K562 (cell line): ENCODE data around the gene ZNF362. TPM values are rescaled to one million over a fixed set of nuclear protein-coding genes. Genes with fewer than 3 reads are reported as not detected.

ENCODE experiments used
- ATAC-seq: fragments of 200-7000 bp; cut with Tn5 transposase; 3 replicates; pipeline ENCODE4 v1.9.1; 2020; ENCODE audit warnings: moderate library complexity
- BruUV-seq: library from RNA; stranded (reverse); fragments of 400-500 nt; replicated peaks from 2 replicates; lab custom pipeline; 2021; lab: Mats Ljungman, UMichigan
- CTCF ChIA-PET: fragments of 300-600 bp; formaldehyde crosslinking; extraction: SDS; loops from one replicate; lab custom pipeline; 2021; ENCODE audit warnings: low intra/inter-chr PET ratio; lab: Yijun Ruan, JAX
- POLR2A ChIA-PET: fragments of 300-600, 350-650 bp; sonication (Branson Sonifier 250); formaldehyde crosslinking; extraction: SDS; loops from one replicate; lab custom pipeline; 2021; ENCODE audit warnings: antibody characterized with exemption, inconsistent platforms; lab: Yijun Ruan, JAX
- DNase-seq, 4 experiments: peaks; one replicate each; pipeline versions ENCODE4 v3.0.0 to v3.0.0-alpha.2; 2011 to 2018; ENCODE audit warnings: low spot score in 3 of 4, mixed read lengths in 3 of 4; ENCODE audit errors: extremely low read depth in 1 of 4
- FAIRE-seq: peaks from 2 replicates; lab custom pipeline; 2011; peaks lifted over from hg19 to GRCh38; lab: Jason Lieb, UNC
- H2AFZ ChIP-seq: 2 replicates; pipeline ENCODE4 v1.6.0; 2011; ENCODE audit warnings: low read depth, low read length, control low read depth, inconsistent platforms
- H3K27ac ChIP-seq: fragments of 200-600 bp; 3 replicates; pipeline ENCODE4 v1.8.0; 2011; ENCODE audit warnings: low read depth, mild to moderate bottlenecking, control low read depth, inconsistent platforms, low read length, moderate library complexity, mixed read lengths; ENCODE audit errors: extremely low read depth
- H3K27me3 ChIP-seq, 2 experiments: fragments of 300-600 bp in 1 of 2; 2 replicates in 1 of 2; 3 replicates in 1 of 2; pipeline versions ENCODE4 v1.6.0 to v1.8.0; 2011; ENCODE audit warnings: inconsistent platforms in 2 of 2, low read length in 2 of 2, mild to moderate bottlenecking in 1 of 2, mixed read lengths in 1 of 2, moderate library complexity in 1 of 2; ENCODE audit not compliant: control insufficient read depth in 2 of 2, insufficient read depth in 2 of 2
- H3K36me3 ChIP-seq: fragments of 300-600 bp; 3 replicates; pipeline ENCODE4 v1.8.0; 2011; ENCODE audit warnings: mild to moderate bottlenecking, low read length, inconsistent platforms; ENCODE audit not compliant: control insufficient read depth, insufficient read depth
- H3K4me1 ChIP-seq, 2 experiments: fragments of 200-600 bp in 1 of 2; replicated peaks in 1 of 2; 2 replicates in 1 of 2; 3 replicates in 1 of 2; pipeline versions ENCODE4 v1.5.1 to v1.8.0; 2011; ENCODE audit warnings: inconsistent platforms in 2 of 2, low read length in 2 of 2, mild to moderate bottlenecking in 1 of 2, mixed read lengths in 1 of 2, moderate library complexity in 1 of 2; ENCODE audit not compliant: control insufficient read depth in 2 of 2, insufficient read depth in 2 of 2
- H3K4me2 ChIP-seq: 2 replicates; pipeline ENCODE4 v1.6.1; 2011; ENCODE audit warnings: low read length, control low read depth, inconsistent platforms, mixed read lengths; ENCODE audit not compliant: insufficient read depth
- H3K4me3 ChIP-seq: fragments of 200-600 bp; sonication (generic), shearing (Covaris generic); 2 replicates; pipeline ENCODE4 v1.5.1; 2016; ENCODE audit warnings: control low read depth, inconsistent platforms
- H3K79me2 ChIP-seq: fragments of 200-600 bp; 3 replicates; pipeline ENCODE4 v1.8.0; 2011; ENCODE audit warnings: low read length, inconsistent platforms; ENCODE audit not compliant: control insufficient read depth, insufficient read depth
- H3K9ac ChIP-seq, 2 experiments: 2 replicates each; pipeline versions ENCODE4 v1.6.0 to v1.6.1; 2011; ENCODE audit warnings: low read depth in 2 of 2, low read length in 2 of 2, control low read depth in 1 of 2, inconsistent platforms in 1 of 2, mild to moderate bottlenecking in 1 of 2, mixed read lengths in 1 of 2; ENCODE audit not compliant: insufficient read depth in 1 of 2
- H3K9me1 ChIP-seq: one replicate; pipeline ENCODE4 v1.6.0; 2011; ENCODE audit warnings: inconsistent platforms, mild to moderate bottlenecking, low read length, moderate library complexity; ENCODE audit not compliant: control insufficient read depth, insufficient read depth
- H3K9me3 ChIP-seq: replicated peaks from 2 replicates; pipeline ENCODE4 v1.5.1; 2011; ENCODE audit warnings: low read depth, low read length, inconsistent platforms; ENCODE audit not compliant: control insufficient read depth, insufficient read depth
- H4K20me1 ChIP-seq: replicated peaks from 2 replicates; pipeline ENCODE4 v1.6.1; 2011; ENCODE audit warnings: low read length, inconsistent platforms, mixed read lengths; ENCODE audit not compliant: control insufficient read depth, insufficient read depth
- ATF1 ChIP-seq, 2 experiments: fragments of 450-650 bp in 1 of 2; IDR thresholded peaks; 2 replicates each; pipeline ENCODE4 v1.6.1; 2016; ENCODE audit warnings: missing compliant biosample characterization in 1 of 2, missing genetic modification characterization in 1 of 2
- CBFA2T3 ChIP-seq: fragments of 450-650 bp; IDR thresholded peaks from 2 replicates; pipeline ENCODE4 v1.6.1; 2017
- CXXC5 ChIP-seq: fragments of 250-450 bp; sonication (Bioruptor Pico); IDR thresholded peaks from 2 replicates; pipeline ENCODE4 v1.8.0; 2022; ENCODE audit warnings: inconsistent platforms, mild to moderate bottlenecking, moderate library complexity
- FOSL1 ChIP-seq: fragments of 200-800 bp; sonication (Bioruptor generic); conservative IDR thresholded peaks from 2 replicates; pipeline ENCODE4 v1.6.1; 2016; ENCODE audit warnings: missing genetic modification characterization, missing compliant biosample characterization
- HSF4 ChIP-seq: fragments of 250-450 bp; sonication (Bioruptor Pico); IDR thresholded peaks from 2 replicates; pipeline ENCODE4 v2.1.2; 2022; ENCODE audit warnings: mild to moderate bottlenecking, moderate library complexity, borderline replicate concordance
- L3MBTL2 ChIP-seq: fragments of 450-650 bp; IDR thresholded peaks from 2 replicates; pipeline ENCODE4 v1.6.1; 2016; ENCODE audit warnings: mild to moderate bottlenecking, moderate library complexity
- NONO ChIP-seq, 2 experiments: fragments of 200-400 bp in 1 of 2; fragments of 450-650 bp in 1 of 2; formaldehyde crosslinking in 1 of 2; IDR thresholded peaks; 2 replicates each; pipeline ENCODE4 v1.6.1; 2017; ENCODE audit warnings: low read depth in 2 of 2, mild to moderate bottlenecking in 2 of 2, moderate library complexity in 2 of 2, low read length in 1 of 2
- RAD51 ChIP-seq: fragments of 450-650 bp; IDR thresholded peaks from 2 replicates; pipeline ENCODE4 v1.7.1; 2016; ENCODE audit warnings: low read depth, mild to moderate bottlenecking, borderline replicate concordance
- RFX7 ChIP-seq: fragments of 250-450 bp; sonication (Bioruptor Pico); IDR thresholded peaks from 2 replicates; pipeline ENCODE4 v1.5.1; 2021; ENCODE audit warnings: mild to moderate bottlenecking
- SMAD3 ChIP-seq: fragments of 450-650 bp; formaldehyde crosslinking; conservative IDR thresholded peaks from 2 replicates; pipeline ENCODE4 v1.4.0; 2020; ENCODE audit warnings: mild to moderate bottlenecking
- SMAD4 ChIP-seq: fragments of 250-450 bp; sonication (Bioruptor Pico); conservative IDR thresholded peaks from 2 replicates; pipeline ENCODE4 v1.8.0; 2021; ENCODE audit warnings: inconsistent platforms, mild to moderate bottlenecking, moderate library complexity
- TEAD2 ChIP-seq: fragments of 450-650 bp; IDR thresholded peaks from 2 replicates; pipeline ENCODE4 v1.6.1; 2016; ENCODE audit warnings: missing genetic modification characterization, control low read depth, missing compliant biosample characterization
- TEAD4 ChIP-seq, 2 experiments: sonication (generic) in 1 of 2; formaldehyde crosslinking in 1 of 2; IDR thresholded peaks; 2 replicates each; pipeline versions ENCODE4 v1.6.1 to v1.8.0; 2012 to 2022; ENCODE audit warnings: borderline replicate concordance in 1 of 2, inconsistent platforms in 1 of 2, low read length in 1 of 2, mild to moderate bottlenecking in 1 of 2, missing genetic modification reagents in 1 of 2
- TGIF2 ChIP-seq: sonication (generic); formaldehyde crosslinking; IDR thresholded peaks from 2 replicates; pipeline ENCODE4 v1.8.1; 2022; ENCODE audit warnings: mild to moderate bottlenecking, missing genetic modification reagents, moderate library complexity
- ZNF699 ChIP-seq: fragments of 250-450 bp; sonication (Bioruptor Pico); IDR thresholded peaks from 2 replicates; pipeline ENCODE4 v1.8.0; 2021; ENCODE audit warnings: mild to moderate bottlenecking, moderate library complexity; ENCODE audit not compliant: insufficient replicate concordance
- WGBS: fragments of 100-300 bp; shearing (Covaris generic); methylation state at CpG from one replicate; pipeline ENCODE4 v1.1.6; 2016; ENCODE audit warnings: low coverage, mixed read lengths; ENCODE audit not compliant: insufficient coverage; ENCODE audit errors: missing lambda C conversion rate; 5-methylcytosine and 5-hydroxymethylcytosine counted together
- in situ Hi-C: fragments of 300-500 bp; cut with MboI; formaldehyde crosslinking; loops from 4 replicates; pipeline ENCODE4 v1.15.0; 2018; ENCODE audit warnings: inconsistent platforms, mixed read lengths
- intact Hi-C: fragments of 100-400 bp; cut with micrococcal nuclease; formaldehyde crosslinking; loops from 2 replicates; pipeline ENCODE4 v1.14.2; 2022
- polyA plus RNA-seq, 8 experiments: library from polyadenylated mRNA; depleted of rRNA in 4 of 8; stranded (reverse) in 5 of 8; unstranded in 3 of 8; fragments of >200 nt; fragmentation: Nextera tagmentation in 2 of 8; fragmentation: Illumina TruSeq in 1 of 8; extraction: Ambion mirVana in 2 of 8; extraction: Trizol in 1 of 8; gene quantifications; 2 replicates each; pipeline versions ENCODE4 v1.2.1 to v1.2.3, GENCODE V29; 2011 to 2014; ENCODE audit warnings: inconsistent platforms in 1 of 8, missing spikeins in 1 of 8
- total RNA-seq, 7 experiments: library from RNA; depleted of rRNA in 6 of 7; stranded (reverse); fragments of >200 nt in 6 of 7; fragmentation: Illumina TruSeq in 2 of 7; extraction: Trizol in 2 of 7; gene quantifications; 2 replicates each; pipeline versions ENCODE4 v1.2.1 to v1.2.3, GENCODE V29; 2011 to 2021; ENCODE audit warnings: low replicate concordance in 1 of 7
- TF ChIP-seq, protein P1 (sequence below), 2 experiments: IDR thresholded peaks; 2 replicates each; pipeline ENCODE4 v1.6.1; 2011; ENCODE audit warnings: borderline replicate concordance in 1 of 2, control low read depth in 1 of 2, low read depth in 1 of 2, low read length in 1 of 2, mild to moderate bottlenecking in 1 of 2, mixed read lengths in 1 of 2, moderate library complexity in 1 of 2; ENCODE audit not compliant: insufficient read depth in 1 of 2, insufficient read length in 1 of 2, poor library complexity in 1 of 2, severe bottlenecking in 1 of 2; ENCODE audit errors: extremely low read depth in 1 of 2
- TF ChIP-seq, protein P2 (sequence below): fragments of 250-450 bp; sonication (Bioruptor Pico); IDR thresholded peaks from 2 replicates; pipeline ENCODE4 v1.4.0; 2020; ENCODE audit warnings: borderline replicate concordance
- TF ChIP-seq, protein P3 (sequence below): sonication (generic); formaldehyde crosslinking; IDR thresholded peaks from 2 replicates; pipeline ENCODE4 v1.8.1; 2023; ENCODE audit warnings: mild to moderate bottlenecking, missing genetic modification reagents

The ZNF362 gene
- total and polyA plus RNA-seq, 9 of the 15 experiments (the other 6 are each of a cell fraction or from before 2014, with no cell fraction given) = 0.01 to 1.1 (median 0.35) TPM; not detected in 1

DNA sequence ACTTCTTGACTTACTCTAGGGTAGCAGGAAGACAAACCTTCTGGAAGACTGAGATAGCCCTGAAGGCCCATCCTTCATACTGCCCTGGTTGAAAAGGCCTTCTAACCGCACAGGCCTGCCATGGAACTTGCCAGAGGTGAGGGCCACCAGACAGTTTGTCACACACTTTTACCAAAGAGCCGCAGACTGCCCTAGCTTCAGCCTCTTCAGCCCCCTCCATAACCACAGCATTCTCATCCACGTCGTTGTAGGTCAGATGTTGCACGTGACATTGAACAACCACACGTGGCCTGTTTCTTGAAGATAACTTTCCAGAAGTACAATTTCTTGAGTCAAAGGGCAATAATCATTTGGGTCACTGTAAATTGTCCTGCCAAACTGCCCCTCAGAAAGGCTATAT is 18.9 kb downstream of the ZNF362 start:
- in situ Hi-C loops = no loop called here
- CTCF ChIA-PET = no interaction called here
- peak; percentile 44 for FAIRE-seq
- TF ChIP-seq TGIF2 (no peak), ZNF699 (CRISPR knock-in tag) (no peak), L3MBTL2 (peak; percentile 83), TEAD4 (IDR thresholded peaks at IDR 0.05; ENCODE audit: low read length) (peak; percentile 27; the same call in 1 of the 2 replicates), TEAD4 (CRISPR knock-in tag; IDR thresholded peaks at IDR 0.05; ENCODE audit: borderline replicate concordance) (no peak), HSF4 (no peak), ATF1 (CRISPR knock-in tag; IDR thresholded peaks at IDR 0.05) (no peak), ATF1 (tag; IDR thresholded peaks at IDR 0.05) (0 out of 2 replicates have a peak, but pooled peaks have one; percentile 12), RFX7 (CRISPR knock-in tag) (no peak), FOSL1 (tag) (no peak), CXXC5 (peak; percentile 55; the same call in 1 of the 2 replicates), SMAD4 (peak; percentile 51; the same call in 1 of the 2 replicates), RAD51 (peak; percentile 72), NONO (IDR thresholded peaks at IDR 0.05; ENCODE audit: low read depth in 2 of 2, low read length in 1 of 2) (no peak), TEAD2 (tag) (no peak), SMAD3 (CRISPR knock-in tag) (no peak), CBFA2T3 (peak; percentile 55)
- TF ChIP-seq, protein P1, sequence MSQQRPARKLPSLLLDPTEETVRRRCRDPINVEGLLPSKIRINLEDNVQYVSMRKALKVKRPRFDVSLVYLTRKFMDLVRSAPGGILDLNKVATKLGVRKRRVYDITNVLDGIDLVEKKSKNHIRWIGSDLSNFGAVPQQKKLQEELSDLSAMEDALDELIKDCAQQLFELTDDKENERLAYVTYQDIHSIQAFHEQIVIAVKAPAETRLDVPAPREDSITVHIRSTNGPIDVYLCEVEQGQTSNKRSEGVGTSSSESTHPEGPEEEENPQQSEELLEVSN (IDR thresholded peaks at IDR 0.05; ENCODE audit: borderline replicate concordance in 1 of 2, extremely low read depth in 1 of 2, insufficient read depth in 1 of 2, insufficient read length in 1 of 2, low read depth in 1 of 2, low read length in 1 of 2, poor library complexity in 1 of 2, severe bottlenecking in 1 of 2) = peak in 1 of 2 experiments; percentile 32
- TF ChIP-seq, protein P2, sequence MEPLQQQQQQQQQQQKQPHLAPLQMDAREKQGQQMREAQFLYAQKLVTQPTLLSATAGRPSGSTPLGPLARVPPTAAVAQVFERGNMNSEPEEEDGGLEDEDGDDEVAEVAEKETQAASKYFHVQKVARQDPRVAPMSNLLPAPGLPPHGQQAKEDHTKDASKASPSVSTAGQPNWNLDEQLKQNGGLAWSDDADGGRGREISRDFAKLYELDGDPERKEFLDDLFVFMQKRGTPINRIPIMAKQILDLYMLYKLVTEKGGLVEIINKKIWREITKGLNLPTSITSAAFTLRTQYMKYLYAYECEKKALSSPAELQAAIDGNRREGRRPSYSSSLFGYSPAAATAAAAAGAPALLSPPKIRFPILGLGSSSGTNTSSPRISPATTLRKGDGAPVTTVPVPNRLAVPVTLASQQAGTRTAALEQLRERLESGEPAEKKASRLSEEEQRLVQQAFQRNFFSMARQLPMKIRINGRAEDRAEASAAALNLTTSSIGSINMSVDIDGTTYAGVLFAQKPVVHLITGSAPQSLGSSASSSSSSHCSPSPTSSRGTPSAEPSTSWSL (CRISPR knock-in tag) = no peak
- TF ChIP-seq, protein P3, sequence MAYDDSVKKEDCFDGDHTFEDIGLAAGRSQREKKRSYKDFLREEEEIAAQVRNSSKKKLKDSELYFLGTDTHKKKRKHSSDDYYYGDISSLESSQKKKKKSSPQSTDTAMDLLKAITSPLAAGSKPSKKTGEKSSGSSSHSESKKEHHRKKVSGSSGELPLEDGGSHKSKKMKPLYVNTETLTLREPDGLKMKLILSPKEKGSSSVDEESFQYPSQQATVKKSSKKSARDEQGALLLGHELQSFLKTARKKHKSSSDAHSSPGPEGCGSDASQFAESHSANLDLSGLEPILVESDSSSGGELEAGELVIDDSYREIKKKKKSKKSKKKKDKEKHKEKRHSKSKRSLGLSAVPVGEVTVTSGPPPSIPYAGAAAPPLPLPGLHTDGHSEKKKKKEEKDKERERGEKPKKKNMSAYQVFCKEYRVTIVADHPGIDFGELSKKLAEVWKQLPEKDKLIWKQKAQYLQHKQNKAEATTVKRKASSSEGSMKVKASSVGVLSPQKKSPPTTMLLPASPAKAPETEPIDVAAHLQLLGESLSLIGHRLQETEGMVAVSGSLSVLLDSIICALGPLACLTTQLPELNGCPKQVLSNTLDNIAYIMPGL (CRISPR knock-in tag) = no peak

More for the DNA sequence above, 18.9 kb downstream of the ZNF362 start:
- no peak overlapping the region for H3K27ac ChIP-seq
- 3% methylated on average over 6 of the region's 6 CpGs for WGBS
- no peak overlapping the region for H3K9ac ChIP-seq
- H3K9me3 ChIP-seq = no peaks in the 10 kb centered on the region
- DNase-seq (peak; percentile 26 to 36 (median 28)), ATAC-seq (peak; percentile 16; the same call in 2 of the 3 replicates)
- no peak overlapping the region for H3K4me3 ChIP-seq
- no peaks in the 10 kb centered on the region for H3K9me1 ChIP-seq
- intact Hi-C loops = no loop called here
- H4K20me1 ChIP-seq = peaks cover 4% of the 10 kb centered on the region; the same call in 1 of the 2 replicates
- H3K4me1 ChIP-seq = peaks cover 3 to 16% of the 10 kb centered on the region in 2 experiments; a peak in 4 of 5 replicates
- H3K36me3 ChIP-seq = no peaks in the 10 kb centered on the region
- no TSS peak for BruUV-seq
- peak overlapping the region; percentile 52 for H2AFZ ChIP-seq
- H3K4me2 ChIP-seq = no peak overlapping the region
- POLR2A ChIA-PET = interaction anchor here (0.6 kb wide), 1 partner anchor 1337 kb away, joined by 3 read pairs; no protein-coding TSS in a partner anchor
- no peaks in the 10 kb centered on the region for H3K79me2 ChIP-seq
- peaks cover 7 to 54% of the 10 kb centered on the region in 2 experiments for H3K27me3 ChIP-seq
